ENCODE data around the gene SLC6A13. TPM values are rescaled to one million over a fixed set of nuclear protein-coding genes. Genes with fewer than 3 reads are reported as not detected.
A peak's percentile ranks its signal among the peaks of the same experiment; 100 is the strongest.

The SLC6A13 gene
- total RNA-seq, 4 donors from 2014 or later = 0.84 to 0.88 TPM; not detected in 2

DNA sequence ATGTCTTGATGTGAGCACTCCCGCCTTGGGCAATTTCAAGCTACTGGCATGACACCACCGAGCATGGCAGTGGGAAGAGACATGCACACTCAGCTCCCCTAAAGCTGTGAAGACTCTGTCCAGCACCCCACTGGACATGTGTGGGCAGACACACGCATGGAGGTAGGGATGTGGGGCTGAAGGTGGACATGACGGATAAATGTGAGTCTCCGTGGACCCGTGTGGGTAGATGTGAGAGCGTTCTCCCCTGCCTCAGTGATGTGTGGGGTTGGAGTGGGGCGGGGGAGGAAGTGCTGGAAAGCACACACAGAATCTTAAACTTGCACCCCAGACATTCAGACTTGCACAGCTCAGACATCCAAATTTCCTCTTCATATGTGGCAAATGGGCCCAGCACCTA is 61.3 kb downstream of the SLC6A13 start:
- DNase-seq (ENCODE audit: low spot score) (no peak), ATAC-seq (ENCODE audit: low FRiP score) (peak; percentile 9)
- TF ChIP-seq CTCF (IDR thresholded peaks at IDR 0.05) = no peak

GRCh38 chr12:198705-199104 is 63.9 kb downstream of the SLC6A13 start:
- ATAC-seq (ENCODE audit: low FRiP score) = no peak
- no peak for DNase-seq (ENCODE audit: low spot score)
- no peak for TF ChIP-seq CTCF (IDR thresholded peaks at IDR 0.05)

DNA sequence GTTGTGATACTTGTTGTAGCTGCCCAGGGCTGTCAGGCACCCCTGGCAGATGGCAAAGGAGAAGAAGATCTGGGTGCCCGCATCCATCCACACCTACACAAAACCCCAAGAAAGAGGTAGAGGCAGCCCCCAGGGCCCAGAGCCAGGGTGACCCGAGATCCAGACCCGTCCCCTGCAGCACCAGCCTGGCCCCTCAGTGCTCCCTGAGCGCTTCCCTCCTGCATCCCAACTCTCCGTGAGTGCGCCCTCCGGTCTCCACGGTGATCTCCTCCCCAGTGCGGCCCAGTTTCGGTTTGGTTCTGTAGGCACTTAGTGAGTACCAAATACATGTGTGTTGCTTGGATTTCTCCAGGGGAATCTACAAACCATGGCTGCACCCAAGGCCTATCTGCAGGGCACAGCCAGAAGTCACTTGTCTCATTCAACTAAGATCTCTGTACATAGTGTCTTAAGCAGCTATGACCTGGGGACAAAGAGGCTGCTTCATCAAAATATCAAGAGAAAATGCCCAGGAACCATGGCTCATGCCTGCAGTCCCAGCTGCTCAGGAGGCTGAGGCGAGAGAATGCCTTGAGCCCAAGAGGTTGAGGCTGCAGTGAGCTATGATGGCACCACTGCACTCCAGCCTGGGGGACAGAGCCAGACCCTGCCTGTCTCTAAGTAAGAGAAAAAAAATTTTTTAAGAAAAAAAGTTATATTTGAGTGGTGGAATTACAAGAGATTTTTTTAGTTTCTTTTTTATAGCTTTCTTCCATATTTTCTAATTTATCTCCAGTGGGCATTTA is 64.5 kb downstream of the SLC6A13 start:
- TF ChIP-seq CTCF (IDR thresholded peaks at IDR 0.05) = no peak
- DNase-seq (ENCODE audit: low spot score) (no peak), ATAC-seq (ENCODE audit: low FRiP score) (no peak)

- no peak for TF ChIP-seq CTCF (IDR thresholded peaks at IDR 0.05)
- ATAC-seq (ENCODE audit: low FRiP score) (no peak), DNase-seq (ENCODE audit: low spot score) (no peak)
Observed at GRCh38 chr12:197347-197746, 65.3 kb downstream of the SLC6A13 start.

GRCh38 chr12:196436-196835 is 66.2 kb downstream of the SLC6A13 start:
- DNase-seq (ENCODE audit: low spot score) (no peak), ATAC-seq (ENCODE audit: low FRiP score) (no peak)
- TF ChIP-seq CTCF (IDR thresholded peaks at IDR 0.05) = no peak

GRCh38 chr12:195951-196350 is 66.7 kb downstream of the SLC6A13 start:
- no peak for ATAC-seq (ENCODE audit: low FRiP score)
- DNase-seq (ENCODE audit: low spot score) = no peak
- no peak for TF ChIP-seq CTCF (IDR thresholded peaks at IDR 0.05)

GRCh38 chr12:195156-195555 is 67.5 kb downstream of the SLC6A13 start:
- DNase-seq (ENCODE audit: low spot score) (no peak), ATAC-seq (ENCODE audit: low FRiP score) (no peak)
- no peak for TF ChIP-seq CTCF (IDR thresholded peaks at IDR 0.05)

All from omental fat pad (tissue), 4 donors.